Activated CD8-positive, alpha-beta memory T cell treated with anti-CD3 and anti-CD28 coated beads, Interleukin-2, amount 50 U/mL, for 1 hour (primary cell): ENCODE data around the gene C17orf113.
"Not testable (repeated sequence)": the region's sequence is repeated elsewhere in the genome, so short reads cannot be mapped to it uniquely, and the experiment has no call there.

Source experiments
- DNase-seq: peaks from one replicate; pipeline ENCODE4 v3.0.0-alpha.2; 2020; ENCODE audit errors: extremely low read depth

C17orf113 gene

DNA sequence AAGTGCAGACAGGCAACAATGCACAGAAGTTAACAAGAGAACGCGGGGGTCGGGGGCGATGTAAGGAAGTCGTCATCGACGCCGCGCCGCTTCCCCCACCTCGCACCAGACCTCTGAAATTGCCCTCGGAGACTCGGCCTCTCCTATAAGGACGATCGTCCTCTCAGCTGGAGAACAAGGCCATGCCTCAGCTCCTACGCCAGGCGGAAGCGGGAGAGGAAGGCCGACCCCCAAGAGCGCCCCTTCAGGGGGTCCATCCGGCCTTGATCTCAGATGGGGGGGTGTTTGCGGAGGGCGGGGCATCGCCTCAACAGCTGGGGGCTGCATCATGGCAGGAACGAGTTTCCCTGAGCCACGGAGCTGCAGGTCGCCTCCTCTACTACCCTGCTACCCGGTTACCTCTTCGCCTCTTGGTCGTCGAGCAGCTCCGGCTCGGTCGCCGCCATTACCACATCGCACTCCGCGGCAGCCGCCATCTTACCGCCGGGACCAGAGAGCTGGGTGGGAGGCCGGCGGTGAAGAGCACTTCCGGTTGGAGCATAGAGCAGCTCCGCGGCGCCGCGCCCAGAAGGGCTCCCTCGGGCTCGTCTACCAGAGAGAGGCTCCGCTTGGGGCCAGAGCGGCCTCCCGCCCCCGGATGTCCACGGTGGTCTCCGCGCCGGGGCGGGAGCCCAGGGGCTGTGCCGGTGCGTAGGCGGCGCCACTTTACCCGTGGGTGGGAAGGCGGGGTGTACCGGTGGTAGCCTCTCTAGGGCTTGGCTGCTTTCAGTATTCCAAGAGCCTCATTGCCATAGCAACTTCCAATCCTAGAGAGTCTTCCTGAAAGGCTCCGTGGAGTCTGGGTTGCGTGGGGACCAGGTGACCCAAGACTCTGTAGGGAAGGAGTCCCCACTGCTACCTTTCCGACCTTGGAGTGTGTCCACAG lies 33.2 kb downstream of the C17orf113 start, which contains the start of gene DNAJC7:
Gene DNAJC7 (minus strand): TSS at position 499 of the 925 bp plus-strand sequence. CDS start 23 bp downstream, at position 476.
- DNase-seq, result peak; percentile 66

DNA sequence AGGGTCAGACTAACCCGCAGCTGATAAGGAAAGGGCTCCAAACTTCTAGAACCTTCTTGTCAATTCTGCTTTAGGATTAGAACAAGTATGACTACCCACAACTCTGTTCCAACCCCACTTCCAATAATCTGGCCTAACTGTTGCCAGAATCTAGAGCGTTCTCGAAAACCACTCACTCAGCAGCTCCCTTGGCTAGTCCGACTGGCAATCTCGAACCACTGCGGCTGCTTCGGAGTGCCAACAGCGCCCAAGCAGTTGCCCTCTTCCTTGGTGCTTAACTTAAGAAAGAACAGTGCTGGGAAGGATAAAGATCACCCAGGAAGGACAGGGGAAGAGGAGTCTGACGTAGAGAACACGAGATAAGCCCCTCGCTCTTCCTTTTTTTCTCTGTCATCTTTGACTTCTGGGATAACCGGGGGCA lies 34.0 kb downstream of the C17orf113 start:
- DNase-seq, result no peak

DNA sequence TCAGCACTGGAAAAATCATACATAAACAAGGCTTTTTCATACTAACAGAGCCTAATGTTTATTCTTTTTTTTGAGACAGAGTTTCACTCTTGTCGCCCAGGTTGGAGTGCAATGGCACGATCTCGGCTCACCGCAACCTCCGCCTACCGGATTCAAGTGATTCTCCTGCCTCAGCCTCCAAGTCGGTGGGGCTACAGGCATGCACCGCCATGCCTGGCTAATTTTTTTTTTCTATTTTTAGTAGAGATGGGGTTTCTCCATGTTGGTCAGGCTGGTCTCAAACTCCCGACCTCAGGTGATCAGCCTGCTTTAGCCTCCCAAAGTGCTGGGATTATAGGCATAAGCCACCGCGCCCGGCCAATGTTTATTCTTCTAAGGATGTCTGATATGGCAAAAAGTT lies 36.7 kb downstream of the C17orf113 start:
- DNase-seq, result not testable (repeated sequence)

- DNase-seq, result not testable (repeated sequence)
Measured at GRCh38 chr17:42012363-42012762, 38.0 kb downstream of the C17orf113 start.

GRCh38 chr17:42010898-42011516 lies 39.4 kb downstream of the C17orf113 start:
- DNase-seq, result no peak

- DNase-seq, result not testable (repeated sequence)
Measured at GRCh38 chr17:42010266-42010680, 40.1 kb downstream of the C17orf113 start.

DNA sequence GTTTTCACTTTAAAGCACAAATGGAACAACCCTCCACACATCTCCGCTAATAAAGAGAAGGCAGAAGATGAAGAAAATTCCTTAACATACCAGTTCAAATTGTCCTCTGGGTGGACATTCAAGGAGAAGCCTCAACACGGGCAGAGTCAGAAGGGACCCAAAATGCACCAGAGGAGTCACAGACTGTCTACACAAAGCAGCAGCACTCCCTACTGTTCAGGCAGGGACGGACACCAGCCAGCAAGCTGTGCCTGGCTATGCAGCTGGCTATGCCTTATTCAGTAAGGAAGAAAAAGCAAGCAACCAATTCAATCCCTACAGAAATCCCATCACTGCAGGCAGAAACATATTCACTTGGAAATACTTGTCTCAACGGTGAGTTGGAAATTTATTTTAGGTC lies 41.2 kb downstream of the C17orf113 start:
- no peak for DNase-seq

DNA sequence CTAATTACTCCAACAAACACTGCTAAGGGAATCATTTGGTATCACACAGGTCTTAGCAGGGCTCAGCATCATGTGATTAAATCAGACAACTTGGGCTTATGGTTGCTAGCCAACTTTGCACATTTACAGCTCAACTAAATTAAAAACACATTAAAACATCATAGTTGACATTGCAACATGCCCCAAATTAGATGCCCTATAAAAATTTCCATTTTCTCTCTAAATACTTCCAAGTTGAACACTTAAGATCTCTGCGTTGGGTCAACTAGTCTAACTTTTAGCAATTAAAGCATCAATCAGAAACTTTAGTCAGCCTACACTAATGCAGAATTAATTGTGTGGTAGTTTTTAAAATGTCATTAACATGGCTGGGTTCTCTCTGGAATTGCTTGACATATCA lies 45.2 kb downstream of the C17orf113 start:
- no peak for DNase-seq

GRCh38 chr17:42002792-42003301 lies 47.6 kb downstream of the C17orf113 start:
- DNase-seq, result no peak

- DNase-seq, result no peak
Measured at GRCh38 chr17:42002175-42002791, 48.1 kb downstream of the C17orf113 start.

DNA sequence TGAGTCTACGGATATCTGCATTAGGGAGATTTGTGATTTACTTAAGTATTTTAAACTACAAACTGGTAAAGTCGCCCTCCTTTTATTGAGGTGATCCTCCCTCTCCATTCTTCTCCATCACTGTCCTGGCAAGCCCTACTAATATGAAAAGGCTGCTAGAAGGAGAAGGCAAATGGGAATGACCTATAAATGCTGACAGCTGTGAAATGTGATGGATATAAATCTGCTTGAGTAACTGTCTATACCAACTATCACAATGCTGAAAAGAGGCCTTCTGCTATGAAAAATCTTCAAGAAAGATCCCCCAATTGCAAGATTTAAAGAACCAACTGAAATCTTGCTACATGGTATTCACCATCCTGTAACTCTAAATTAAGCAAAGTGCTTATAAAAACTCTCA lies 48.7 kb downstream of the C17orf113 start:
- DNase-seq, result no peak

GRCh38 chr17:42000413-42001133 lies 49.8 kb downstream of the C17orf113 start:
- no peak for DNase-seq

DNA sequence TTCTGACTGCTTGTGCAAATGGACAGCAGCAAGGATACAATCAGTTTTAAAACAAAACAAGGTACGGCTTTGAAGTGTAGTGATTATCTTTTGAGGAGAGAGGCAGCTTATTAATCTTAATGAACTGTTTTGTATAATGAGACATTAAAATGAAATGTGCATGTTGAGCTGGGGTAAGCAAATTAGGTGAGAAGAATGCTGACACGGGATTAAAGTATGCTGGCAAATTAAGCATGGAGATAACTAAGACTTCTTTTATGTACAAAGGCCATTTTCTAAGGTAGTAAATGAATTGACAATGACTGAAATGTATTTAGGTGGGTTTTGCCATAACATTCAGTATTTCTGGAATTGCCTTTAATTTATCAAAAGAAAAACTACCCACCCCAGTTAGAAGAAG lies 51.9 kb downstream of the C17orf113 start:
- no peak for DNase-seq

DNA sequence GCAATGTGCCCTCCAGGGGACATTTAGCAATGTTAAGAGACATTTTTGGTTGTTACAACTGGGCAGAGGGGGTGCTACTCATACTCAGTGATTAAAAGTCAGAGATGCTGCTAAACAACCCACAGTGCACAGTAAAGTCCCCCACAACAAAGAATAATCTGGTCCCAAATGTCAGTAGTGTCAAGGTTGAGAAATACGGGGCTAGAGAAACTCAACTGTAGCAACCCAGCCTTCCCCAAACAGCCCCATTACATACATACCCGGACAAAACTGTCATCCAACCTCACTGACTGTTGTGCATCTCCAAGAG lies 53.6 kb downstream of the C17orf113 start:
- DNase-seq, result no peak

DNA sequence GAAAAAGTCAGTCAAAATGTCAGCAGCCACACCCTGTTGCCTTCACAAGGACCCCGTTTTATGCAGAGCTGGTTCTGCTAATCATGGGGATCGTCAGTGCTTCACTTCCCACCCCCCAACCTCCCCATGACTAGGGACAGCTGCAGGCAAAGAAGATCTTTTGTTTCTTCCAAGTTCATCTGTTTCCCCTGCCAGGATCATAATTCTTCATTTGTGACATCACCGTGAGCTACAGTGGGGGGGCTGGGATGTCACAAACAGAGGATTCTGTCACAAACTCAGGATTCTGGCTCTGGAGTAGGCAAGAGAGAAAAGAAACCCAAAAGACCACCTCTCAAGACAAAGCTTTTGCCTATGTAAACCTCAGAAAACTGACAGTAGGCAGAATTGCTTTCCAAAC lies 57.8 kb downstream of the C17orf113 start:
- no peak for DNase-seq

- no peak for DNase-seq
Measured at GRCh38 chr17:41989702-41990419, 60.5 kb downstream of the C17orf113 start.

DNA sequence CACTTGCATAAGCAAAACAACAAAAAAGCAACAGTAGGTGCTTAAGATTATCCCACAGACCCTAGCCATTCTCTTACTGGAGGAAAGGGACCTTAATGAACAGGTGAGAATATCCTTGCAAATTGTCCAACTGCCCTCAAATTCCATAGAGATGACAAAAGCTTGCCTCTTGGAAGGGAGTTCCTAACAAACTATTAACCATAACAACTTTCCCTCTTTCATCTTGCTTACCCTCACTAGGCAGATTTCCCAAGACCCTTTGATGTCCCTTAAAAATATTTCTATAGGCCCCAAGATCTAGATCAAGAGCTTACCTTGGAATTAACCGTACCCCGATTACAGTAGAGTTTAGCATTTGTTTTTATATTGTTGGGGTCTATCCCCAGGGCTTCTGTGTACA lies 62.0 kb downstream of the C17orf113 start:
- no peak for DNase-seq
